HG03135 (cell line): ENCODE measurements around the gene FARSB.
A peak's percentile ranks its signal among the peaks of the same experiment; 100 is the strongest.

Experiments
- ATAC-seq: cut with Tn5 transposase; IDR thresholded peaks from one replicate; pipeline ENCODE4 v1.9.1; 2021; ENCODE audit warnings: mild to moderate bottlenecking, moderate library complexity; ENCODE audit not compliant: unreplicated experiment

FARSB gene

DNA sequence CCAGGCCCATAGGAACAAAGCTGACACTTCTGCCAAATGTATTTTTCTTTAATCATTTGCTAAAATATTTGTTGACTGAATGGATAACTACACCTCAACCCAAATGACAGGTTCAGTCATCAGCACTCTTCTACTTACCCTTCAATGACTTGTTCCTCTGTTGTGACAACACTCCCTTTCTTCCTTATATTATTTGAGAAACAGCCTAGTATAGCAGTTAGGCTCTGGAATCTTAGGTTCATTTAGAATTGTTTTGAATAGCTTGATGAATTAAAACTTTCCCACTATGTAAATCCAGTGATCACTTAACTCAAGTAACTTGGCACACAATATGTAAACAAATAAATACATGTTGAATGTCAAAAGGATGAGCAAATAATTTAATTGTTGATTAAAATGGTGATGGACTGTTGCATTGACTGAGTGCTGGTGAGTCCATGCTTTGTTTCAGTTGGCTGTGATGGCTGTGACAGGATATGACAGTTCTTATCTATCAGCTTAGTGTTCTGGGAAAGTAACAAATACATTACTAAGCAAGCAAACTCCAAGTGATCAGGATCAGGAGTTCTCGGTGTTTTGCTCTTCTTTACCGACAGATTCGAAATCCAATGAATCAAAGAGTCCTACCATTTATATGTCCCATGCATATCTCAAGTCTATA lies 12.7 kb upstream of the FARSB start:
- no peak for ATAC-seq

DNA sequence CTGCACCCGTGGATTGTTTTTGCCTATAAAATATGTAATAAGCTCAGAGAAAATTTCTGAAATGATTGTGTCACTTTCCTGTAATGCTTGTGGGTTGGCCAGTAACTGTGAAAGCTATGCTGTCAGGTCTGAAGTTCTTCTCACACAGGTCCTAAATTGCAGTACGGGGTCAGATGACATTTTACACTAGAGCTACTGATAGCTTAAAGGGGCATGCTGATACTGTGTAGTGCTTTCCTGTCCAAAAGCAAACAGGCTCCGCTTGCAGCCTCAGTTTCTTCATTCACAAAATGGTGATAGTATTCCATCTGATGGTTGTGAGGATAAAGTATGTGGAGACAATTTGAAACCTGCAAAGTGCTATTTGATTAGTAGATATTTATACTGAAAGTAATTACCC lies 7.6 kb upstream of the FARSB start:
- ATAC-seq: no peak

DNA sequence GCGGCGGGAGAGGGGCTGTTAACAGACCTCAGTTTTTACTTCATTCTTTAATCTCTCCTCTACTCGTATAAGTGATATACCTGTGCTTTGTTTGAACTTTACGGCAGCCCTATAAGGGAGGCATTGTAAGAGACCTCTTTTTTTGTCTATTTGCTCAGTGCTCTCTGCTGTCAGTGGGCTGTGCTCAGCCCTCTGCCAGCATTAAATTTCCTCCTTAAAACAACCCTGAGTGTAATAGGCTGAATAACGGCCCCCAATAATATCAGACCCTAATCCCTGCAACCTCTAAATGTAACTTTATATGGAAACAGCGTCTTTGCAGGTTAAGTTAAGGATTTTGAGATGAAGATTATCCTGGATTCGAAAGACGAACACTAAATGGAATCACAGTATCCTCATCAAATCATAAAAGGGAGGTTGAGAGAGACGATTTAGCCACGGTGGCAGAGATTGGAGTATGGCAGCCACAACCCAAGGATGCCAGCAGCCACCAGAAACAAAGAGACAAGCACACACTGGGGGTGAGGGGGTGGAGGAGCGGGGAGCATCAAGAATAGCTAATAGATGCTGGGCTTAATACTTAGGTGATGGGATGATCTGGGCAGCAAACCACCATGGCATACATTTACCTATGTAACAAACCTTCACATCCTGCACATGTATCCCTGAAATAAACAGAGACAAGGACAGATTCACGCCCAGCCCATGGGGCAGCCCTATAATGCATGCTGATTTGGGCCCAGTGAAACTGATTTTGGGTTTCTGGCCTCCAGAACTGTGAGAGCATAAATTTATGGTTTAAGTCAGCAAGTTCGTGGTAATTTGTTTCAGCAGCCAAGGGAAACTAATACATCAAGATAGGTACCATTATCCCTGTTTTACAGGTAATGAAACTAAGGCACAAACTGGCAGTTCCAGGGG lies 894 bp upstream of the FARSB start:
- peak; percentile 27 for ATAC-seq

DNA sequence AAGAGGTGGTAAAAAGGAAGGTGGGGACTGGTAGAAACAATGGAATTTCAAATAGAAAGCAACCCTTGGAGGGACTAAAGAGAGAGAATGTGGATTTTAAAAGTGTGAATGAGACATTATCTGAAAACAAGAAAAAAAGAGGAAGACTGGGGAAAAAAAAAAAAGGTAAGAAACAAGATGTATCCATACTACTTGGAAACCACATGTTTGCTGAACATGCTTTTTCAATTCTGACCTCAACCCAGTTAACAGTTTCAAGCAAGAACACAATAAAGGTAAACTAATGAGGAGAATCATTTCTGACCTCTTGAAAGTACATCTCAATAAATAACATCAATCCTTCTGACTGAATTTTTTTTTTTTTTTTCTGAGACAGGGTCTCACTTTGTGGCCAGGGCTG lies 2.6 kb downstream of the FARSB start:
- no peak for ATAC-seq

DNA sequence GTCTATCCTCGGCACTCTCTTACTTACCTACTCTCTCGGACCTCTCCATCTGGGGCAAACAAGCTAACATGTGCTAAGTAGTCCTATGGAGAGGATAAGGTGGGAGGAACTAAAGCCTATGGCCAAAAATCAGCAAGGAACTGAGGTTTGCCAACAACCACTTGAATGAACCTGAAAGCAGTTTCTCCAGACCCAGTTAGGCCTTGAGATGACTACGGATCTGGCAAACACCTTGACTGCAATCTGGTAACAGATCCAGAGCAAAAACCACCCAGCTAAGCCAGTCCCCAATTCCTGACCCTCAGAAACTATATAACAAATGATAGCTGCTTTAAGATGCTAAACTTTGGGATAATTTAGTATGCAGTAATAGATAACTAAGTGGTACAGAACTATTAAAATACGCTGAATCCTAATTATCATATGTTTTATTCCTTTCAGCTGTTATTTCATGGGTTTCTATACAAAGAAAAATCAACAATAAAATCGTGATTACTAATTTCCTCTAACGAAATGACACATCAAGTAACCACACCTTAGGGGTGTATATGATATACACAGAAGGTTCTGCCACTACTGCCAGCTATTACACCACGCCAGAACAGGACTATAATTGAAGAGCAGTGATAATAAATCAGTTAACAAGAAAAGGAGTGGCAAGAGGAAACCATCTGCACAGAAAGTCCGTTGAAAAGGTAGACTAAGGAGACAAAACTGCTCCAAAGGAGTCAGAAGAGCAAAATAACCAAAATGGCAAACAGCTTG lies 3.2 kb downstream of the FARSB start:
- no peak for ATAC-seq

DNA sequence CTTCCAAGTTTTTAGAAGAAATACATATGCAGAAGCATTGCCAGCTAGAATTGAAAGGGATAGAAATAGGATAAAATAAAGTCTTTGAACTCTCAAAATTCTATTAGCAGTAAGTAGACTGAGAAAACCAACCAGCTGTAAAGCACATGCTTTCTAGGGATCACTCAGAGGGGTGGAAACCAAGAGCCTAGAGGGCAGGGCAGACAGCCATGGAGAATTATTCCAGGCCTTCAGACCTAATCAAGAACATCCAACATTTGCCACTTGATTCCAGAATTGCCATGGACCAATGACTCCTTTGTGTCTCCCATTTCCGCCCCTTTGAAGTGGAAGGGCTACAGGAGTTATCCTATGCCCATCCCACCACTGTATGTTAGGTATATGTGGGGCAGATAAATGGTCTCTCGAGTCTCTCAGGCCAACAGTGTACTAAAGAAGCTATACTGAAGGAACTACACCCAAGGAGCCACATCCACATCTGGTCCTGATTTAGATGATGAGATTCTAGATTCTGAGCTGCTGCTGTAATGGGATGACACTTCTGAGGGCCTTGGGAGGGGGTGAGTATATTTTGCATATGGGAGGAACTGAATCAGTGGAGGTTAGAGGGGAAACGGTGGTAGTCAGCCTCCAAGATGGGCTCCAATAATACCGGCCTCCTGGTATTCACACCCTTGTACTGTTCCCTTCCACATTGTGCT lies 4.0 kb downstream of the FARSB start:
- no peak for ATAC-seq

DNA sequence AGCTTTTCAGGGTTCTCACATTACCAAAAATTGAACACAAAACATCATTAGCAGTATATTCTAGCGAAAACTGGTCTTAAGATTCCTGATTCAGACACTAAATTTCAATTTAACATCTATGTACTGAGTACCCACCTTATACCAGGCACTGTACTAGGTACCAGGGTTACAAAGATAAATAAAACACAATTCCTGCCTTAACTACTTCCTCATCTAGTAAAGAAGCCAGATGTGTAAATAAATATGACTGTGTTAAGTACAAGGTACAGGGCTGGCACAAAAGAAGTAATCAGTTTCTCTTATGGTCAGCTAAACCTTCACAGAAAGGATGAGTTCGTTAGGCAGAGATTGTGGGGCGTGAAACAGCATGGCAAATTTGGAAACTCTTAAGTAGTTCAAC lies 6.1 kb downstream of the FARSB start:
- no peak for ATAC-seq

DNA sequence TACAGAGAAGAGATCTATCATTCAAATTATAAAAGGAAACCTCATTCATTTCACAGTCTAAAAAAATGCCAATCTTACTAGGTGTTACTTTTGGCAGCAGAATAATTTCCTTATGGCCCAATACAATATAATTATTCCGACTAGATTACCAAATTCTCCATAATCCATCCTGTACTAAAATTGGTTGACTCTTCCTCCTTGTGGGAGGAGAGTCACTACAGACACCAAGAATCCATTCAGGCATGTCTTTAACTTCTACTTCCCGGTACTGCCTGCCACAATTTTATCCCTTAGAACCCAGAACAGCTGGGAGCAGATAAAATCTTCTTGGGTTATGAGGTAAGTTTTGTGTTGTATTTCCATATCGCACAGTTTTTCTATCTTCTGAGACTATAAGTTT lies 9.9 kb downstream of the FARSB start:
- no peak for ATAC-seq

DNA sequence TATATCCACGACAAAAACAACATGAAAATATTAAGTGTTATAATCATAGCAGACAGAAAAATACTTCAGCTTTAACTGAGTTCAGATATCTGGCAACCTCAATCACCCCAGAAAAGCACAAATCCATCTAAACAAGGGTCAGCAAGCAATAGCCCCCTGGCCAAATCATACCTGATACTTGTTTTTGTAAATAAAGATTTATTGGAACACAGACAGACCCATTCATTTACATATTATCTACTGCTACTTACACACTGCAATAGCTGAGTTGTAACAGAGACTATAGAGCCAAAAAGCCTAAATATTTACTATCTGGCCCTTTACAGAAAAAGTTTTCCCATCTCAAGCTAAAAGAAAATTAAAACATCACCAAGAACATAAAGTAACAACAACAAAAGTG lies 12.8 kb downstream of the FARSB start:
- ATAC-seq: no peak

DNA sequence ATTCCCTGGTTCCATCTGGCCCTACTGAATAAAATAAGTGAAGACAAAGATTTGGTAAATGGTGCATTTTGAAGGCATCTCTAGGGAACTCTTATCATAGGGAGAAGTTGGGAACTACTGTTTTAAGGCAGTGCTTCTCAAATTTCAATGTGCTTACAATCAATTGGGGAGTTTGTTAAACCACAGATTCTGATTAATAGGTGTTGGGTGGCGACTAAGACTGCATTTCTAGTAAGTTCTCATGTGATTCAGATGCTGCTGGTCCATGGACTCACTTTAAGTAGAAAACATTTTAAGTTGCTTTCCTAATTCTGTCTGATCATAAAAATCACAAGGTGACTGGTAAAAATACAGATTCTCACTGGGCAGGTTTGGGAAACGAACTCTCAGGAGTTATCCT lies 14.6 kb downstream of the FARSB start:
- ATAC-seq: no peak

DNA sequence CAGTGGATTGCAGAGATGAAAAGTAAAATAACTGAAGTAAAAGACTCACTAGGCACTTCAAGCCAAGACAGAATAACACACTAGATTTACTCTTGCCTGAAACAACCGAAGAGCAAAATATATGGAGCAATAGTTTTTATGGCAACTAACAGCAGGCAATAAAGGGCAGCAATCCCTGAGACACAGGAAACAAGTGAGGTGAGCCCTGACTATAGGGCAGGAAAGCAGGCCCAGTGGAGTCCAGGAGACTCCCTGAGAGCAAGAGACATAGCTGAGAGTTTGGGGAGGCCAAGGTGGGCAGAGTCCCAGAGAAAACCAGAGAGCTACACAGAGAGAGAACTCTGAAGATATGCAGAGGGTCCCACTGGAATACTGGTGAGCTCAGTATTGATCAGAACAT lies 18.8 kb downstream of the FARSB start:
- no peak for ATAC-seq

DNA sequence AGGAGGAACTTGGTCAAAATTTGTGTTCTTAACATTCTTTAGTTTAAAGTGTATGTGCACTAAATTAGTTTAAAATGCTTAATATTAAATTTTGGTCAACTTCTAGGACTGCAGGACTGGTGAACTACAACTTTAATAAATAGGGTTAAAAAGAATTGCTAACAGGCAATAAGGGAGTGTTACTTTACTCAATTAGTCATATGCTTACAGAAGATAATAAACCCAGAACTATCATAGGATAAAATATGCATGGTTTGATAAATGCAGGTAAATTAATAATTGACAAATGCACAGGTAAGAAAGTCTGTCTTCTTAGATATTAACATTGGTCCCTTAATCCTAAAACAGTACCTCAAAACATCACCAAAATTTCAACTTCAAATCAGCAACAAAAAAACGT lies 20.6 kb downstream of the FARSB start:
- no peak for ATAC-seq

DNA sequence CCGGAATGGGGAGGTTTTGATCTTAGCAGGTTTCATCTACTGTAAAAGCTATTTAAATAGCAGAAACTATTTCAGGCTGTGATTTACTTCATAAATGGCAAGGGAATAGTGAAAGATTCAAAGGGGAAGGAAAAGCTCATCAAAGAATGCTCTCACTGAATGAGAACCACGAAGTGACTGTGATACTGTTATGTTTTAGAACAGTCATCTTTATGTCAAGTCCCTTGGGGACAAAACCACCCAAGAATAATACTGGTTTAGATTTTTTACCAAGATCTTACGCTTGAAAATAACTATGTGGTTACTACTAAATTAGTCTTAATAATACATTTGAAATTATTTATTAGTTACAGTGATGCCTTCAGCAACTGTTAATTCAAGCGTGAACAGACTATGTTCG lies 28.1 kb downstream of the FARSB start:
- no peak for ATAC-seq

DNA sequence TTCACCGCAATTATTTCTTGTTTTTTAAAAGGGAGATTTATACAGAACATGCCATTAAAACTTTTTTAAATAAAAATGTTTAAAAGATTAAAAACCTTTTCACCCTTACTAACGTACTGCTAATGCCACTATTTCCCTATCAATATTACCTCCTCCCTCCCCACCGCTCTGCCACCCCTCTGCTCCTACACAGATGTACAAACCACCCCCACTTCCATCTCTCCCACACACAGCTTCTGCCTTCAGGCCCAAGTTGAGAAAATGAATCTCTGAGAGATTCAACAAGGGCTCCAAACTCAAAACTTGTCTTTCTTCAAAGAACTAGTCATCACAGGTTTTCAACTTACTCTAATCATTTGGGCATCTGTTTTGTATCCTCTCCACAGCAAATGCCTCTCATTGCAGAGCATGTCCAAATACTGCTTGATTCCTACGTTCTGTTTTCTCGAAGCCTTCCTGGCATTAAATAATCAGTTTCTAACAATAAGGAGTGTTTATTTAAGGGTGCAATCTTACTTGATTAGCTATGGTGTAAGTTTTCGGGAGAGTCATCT lies 32.1 kb downstream of the FARSB start:
- no peak for ATAC-seq

DNA sequence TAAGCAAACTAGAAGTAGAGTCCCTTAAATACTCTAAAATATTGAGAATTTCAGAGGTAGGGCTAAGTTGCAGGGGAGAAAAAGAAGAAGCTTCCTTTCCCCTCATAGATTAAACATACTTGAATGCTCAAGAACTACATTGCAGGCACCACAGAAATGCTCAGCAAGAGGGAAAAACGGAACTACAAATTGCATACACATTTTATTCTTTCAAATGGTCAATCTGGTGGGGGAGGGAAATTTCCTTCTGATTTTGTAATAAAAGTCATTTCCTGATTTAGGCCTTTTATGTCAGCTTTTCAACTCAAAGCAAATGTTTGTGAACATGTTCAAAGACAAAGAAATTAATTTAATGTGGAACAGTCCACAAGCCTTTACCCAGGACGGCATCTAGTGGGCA lies 33.0 kb downstream of the FARSB start:
- no peak for ATAC-seq

DNA sequence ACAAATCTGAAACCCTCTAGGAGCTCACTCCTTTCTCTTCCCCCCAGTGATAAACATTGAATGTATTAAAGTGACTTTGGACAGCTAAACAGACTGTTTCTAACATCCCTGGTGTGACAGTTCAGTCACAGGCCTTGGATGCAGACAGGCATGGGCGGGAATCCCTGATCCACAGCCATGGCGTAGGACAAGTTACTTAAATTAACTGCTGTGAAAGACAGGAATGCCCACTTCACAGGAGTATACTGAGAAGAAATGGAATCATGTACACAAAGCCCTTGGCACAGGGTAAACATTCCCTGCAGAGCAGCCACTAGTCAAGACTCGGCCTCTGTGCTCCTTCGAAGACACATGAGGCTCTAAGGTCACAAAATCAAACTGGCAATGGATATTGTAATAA lies 34.0 kb downstream of the FARSB start:
- no peak for ATAC-seq

DNA sequence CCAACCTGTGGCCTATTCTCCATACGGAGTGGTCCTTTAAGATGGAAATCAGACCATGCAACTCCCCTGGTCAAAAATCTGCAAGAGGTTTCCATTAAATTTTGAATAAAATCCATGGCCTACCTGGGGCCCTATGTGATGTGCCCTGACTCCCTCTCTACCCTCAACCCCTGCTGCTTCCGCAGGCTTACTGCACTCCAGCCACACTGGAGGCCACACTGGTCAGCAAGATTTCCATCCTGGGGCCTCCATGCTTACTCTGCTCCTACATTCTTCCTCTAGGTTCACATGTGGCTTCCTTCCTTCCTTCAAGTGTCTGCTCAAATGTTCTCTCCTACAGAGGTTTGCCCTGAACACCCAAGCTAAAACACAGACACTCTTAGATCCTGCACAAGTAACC lies 40.6 kb downstream of the FARSB start:
- no peak for ATAC-seq

DNA sequence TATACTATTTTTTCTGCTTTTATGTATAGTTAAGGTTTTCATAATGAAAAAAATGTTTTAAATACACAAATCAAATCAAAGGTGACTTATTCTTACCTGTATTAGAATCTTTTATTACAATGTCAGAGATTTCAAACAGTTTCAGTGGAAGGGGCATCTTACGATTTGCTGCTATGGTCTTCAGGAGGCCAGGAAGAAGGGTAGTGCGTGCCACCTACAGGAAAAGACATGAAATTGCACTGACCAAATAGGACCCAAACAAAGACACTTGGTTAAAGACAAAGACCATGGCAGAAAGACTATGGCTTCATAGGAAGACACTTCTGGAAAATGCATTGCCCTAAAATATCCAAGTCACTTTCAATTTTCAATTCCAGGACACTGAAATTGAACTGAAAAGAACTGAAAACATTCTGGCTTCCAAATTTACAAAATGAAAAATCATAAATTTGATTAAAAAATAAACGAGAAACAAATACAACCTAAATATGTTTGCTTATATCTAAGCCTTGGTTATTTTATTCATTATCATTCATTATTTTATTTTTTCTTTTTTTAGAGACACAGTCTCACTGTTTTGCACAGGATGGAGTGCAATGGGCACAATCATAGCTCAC lies 42.1 kb downstream of the FARSB start:
- ATAC-seq: peak; percentile 80

DNA sequence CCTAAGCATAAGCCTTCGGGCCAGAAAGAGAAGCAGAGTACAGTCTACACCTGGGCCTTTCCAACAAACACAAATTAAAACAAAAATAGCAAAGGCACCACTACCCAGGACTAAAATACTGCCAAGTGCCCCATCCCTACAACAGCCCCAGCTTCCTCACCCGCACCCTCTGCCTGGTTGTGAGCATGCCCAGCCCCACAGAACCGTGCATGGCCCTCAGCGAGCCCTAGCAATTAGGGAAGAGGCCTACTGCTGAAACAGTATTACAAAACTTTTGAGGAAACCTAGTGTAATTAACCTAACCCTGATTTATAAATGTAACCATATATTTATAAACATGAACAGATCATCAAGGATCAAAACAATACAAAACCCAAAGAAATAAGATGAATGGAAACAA lies 44.2 kb downstream of the FARSB start:
- no peak for ATAC-seq

DNA sequence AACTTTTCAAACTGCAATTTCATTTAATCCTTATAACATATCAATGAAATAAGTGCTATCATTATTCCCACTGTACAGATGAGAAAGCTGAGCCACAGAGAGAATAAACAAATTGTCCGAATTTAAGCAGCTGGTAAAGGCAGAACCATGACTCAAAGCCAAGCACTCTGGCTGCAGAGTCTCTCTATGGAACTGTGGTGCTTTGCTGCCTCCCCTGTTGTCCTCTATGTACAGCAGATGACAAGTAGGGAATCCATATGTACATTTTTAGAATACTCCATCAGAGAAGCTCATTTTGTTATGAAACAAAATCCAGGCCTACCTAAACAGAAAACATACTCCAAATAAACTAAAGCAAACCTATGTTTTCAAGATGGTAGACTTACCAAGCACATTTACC lies 45.1 kb downstream of the FARSB start:
- ATAC-seq: no peak
